HT-29 (cell line): ENCODE data around the gene UMOD. TPM values are rescaled to one million over a fixed set of nuclear protein-coding genes. Genes with fewer than 3 reads are reported as not detected.

Experiments used
- DNase-seq: peaks from one replicate; pipeline ENCODE4 v3.0.0-alpha.2; 2015; ENCODE audit warnings: low spot score
- total RNA-seq: library from RNA; depleted of rRNA; stranded (reverse); fragments of >200 nt; shearing (Covaris generic); gene quantifications from 2 replicates; pipeline ENCODE4 v1.2.3, GENCODE V29; 2014; rRNA removed

Gene UMOD
- not detected in 2 replicates for total RNA-seq

DNA sequence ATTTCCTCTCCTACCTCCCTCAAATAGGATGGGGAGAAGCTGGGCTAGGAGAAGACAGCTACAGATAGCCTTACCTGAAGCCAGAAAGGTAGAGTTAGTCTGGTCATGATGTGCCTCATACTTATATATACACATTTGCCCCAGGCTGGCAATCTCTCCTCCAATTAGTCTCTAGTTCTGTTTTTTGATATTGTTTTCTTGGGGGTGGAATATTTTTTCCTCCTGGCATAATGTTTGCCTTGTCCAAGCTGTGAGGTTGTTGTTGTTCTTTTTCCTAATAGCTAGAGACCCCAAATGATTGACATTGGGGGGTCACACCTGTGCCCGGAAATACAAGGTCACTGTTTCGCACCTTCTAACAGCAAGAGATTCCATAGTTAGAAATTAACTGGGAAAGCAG, at the start of gene UMOD:
UMOD (minus strand) TSS at position 101 of the 400 bp plus-strand sequence. CDS start 1,978 bp downstream, outside the sequence.
- no peak for DNase-seq

- DNase-seq = no peak
These were observed 49.0 kb upstream of the UMOD start for GRCh38 chr16:20401475-20402016.

- no peak for DNase-seq
These were observed 48.6 kb upstream of the UMOD start for GRCh38 chr16:20401066-20401465.

DNA sequence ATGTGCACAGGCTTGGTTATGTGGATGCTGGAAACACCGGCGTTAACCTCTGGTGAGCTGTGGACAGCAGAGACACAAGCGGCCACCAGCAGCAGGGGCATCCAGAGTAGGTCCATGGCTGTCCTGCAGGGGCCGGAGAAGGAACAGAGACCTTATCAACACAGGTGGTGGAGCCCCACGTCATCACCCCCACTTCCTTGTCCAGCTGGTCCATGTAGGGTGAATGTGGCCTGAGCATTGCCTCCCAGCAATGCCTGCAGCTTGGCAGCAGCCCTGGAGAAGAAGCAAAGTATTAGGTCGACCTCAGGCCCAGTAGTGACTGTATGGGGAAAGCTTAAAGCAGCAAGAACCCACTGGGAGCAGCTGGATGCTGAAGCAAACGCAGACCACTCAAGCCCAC, 46.7 kb upstream of the UMOD start:
- DNase-seq = no peak

- no peak for DNase-seq
These were observed 46.1 kb upstream of the UMOD start for GRCh38 chr16:20398603-20399002.

DNA sequence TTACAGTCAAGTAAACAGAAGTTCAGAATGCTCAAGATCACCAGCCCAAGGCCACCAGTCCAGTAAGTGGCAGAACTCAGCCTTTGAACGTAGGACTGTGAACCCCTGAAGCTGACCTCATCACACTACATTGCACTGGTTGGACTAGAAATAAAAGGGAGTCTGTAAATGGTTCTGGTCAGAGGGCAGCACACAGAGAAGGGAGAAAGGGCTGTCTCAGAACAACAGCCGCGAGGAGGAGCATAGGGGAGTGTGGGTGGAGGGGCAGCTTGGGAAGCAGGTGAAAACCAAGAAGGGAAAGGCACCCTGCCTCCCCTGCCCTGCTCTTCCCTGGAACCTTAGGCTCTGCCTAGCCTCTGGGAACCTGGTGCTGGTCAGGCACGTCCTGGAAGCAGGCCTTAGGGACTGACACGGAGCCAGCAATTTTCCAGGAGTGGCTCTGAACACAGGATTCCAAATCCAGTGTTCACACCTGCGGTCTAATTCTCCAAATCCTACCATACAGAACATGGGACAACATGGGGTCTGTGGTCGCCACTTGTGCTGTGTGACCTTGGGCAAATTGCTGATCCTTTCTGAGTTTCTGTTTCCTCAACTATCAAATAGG, 45.1 kb upstream of the UMOD start:
- DNase-seq = no peak

DNA sequence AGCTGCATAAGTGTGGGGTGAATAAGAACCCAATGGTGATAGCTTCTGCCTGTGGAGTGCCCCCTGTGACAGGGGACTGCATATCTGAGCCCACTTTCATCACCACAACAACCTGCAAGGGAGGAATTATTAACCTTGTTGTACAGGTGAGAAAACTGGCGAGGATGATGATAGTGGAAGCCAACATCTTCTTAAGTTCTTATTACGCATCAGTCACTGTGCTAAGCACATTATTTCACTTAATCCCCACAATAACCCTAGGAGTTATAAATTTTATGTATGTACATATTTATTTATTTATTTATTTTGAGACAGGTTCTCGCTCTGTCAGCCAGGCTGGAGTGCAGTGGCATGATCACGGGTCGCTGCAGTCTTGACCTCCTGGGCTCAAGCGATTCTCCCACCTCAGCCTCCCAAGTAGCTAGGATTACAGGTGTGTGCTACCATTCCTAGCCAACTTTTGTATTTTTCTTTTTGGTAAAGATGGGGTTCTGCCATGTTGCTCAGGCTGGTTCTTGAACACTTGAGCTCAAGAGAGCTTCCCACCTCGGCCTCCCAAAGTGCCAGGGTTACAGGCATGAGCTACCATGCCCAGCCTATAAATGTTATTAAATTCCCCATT, 44.4 kb upstream of the UMOD start:
- no peak for DNase-seq

DNA sequence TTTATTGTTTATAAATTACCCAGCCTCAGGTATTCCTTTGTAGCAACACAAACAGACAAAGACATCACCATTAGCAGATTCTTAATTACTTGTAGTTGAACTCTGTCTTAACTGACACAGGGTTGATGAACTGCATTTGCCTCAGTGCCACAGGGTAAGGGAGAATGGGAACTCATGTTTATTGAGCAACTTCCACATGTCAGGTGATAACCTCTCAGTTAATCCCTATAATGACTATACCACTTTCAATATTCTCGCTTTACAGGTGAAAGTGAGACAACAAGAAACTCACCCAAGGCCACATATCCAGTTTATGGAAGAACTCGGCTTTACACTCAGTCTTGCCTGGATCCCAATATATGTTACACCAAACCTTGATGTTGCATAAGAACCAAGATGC, 43.4 kb upstream of the UMOD start:
- no peak for DNase-seq

DNA sequence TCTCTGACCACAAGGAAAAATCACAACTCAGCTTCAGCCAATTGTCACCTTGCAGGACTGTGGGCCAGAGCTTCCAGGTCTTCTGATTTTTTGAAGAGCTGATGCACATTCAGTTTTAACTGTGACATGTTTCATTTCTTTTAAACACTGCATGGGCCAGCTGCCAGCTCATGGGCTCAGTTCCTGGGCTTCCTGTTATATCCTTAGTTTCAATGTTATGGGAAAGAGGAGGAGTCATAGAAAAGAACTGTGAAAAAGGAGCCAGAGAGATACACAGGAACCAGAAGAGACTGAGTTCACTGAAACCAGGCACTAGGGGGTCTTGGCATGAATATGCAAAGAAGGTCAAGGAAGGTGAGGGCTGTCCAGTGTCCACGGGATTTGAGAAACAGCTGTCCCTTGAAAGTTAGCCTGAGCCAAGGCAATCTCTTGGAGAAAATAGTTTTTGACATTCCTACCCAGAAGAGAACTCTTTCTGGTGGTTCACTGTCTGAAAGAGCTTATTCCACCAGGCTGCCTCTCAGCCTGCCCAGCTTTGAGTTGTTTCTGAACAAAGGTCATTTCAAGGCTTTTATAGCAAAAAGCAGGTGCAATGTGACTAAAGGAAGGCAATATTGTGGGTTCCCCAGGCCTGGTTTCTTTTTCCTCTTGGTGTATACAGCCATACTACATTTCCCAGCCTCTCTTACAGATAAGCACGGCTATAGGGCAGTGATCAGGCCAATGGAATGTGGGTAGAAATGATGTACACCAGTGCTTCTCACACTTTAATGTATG, 41.5 kb upstream of the UMOD start:
- DNase-seq = no peak

GRCh38 chr16:20391045-20391444, 38.5 kb upstream of the UMOD start:
- DNase-seq = no peak

DNA sequence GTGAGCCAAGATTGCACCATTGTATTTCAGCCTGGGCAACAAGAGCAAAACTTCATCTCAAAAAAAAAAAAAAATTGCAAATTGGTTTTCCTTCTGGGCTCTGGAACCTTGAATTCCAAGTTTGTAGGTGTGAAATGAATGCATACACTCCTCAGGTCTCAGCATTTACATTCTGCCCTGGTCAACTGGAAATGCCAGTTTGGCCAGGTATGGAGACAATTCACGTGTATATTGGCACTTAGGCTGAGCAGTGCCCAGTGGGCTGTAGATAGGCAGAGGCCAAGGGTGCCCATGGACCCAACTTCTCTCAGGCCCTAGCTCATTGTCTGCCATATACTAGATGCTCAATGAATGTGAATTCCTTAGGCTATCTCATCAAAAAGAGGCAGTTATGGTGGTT, 36.3 kb upstream of the UMOD start:
- DNase-seq = no peak

DNA sequence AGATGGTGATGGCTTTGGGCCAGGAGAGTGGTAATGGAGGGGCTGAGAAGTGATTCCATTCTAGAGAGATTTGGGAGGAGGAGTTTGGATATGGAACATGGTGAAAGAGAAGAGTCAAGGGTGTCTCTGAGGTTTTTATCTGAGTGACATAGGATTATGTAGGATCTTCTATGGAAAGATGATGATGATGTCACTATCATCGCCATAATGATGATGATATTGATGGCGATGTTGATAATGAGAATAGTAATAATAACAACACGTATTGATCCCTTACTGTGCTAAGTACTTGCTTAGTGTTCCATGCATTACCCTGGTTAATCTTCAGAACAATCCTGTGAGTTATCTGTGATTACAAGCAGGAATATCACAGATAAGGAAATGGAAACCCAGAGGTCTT, 35.5 kb upstream of the UMOD start:
- DNase-seq = no peak

DNA sequence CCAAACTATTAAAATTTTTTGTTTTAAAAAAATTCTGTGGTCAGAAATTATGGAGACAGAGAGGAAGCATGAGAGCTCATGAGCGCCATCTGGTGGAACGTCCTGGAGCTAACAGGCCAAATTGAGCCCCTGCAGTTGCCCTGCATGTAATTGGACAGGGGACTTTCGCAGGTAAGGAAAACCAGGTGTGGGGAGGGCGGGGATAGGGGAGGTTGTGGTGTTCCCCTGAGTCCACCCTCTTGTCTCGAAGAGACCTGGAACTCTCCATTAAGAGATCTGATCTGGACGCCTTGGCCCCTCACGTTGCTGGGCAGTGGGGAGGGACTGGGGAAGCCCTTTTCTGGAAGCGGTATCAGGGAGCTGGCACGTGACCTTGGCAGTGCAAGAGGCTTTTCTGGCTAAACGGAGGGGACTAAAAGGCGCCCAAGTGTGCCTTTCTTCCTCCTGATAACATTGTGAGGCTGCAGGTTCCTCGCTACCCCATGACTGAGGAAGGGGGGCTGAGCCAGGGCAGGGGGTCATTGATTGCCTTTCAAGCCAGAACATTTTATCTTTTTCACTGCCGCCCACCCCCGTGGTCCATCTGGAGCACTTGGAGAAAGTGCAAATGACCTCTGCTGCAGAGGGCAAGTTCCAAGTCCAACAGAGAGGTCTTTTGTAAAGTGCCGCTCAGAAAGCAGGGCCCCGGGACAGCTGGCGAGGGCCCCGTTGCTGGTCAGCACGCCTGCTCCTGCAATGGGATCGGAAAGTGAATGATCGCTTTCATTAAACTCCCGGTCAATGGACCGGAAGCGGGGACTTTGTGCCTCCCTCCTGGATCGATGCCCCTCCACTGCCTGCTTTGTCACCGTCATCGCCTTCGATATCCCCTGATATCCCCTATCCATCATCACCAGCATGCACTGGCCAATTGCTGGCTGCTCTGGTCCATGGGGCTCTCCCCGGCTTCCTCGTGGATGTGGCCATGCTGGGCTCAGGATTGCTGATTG, 33.6 kb upstream of the UMOD start:
- peak; percentile 74 for DNase-seq

- peak; percentile 77 for DNase-seq
These were observed 30.9 kb upstream of the UMOD start for GRCh38 chr16:20383106-20384029.

- no peak for DNase-seq
These were observed 29.9 kb upstream of the UMOD start for GRCh38 chr16:20382202-20382948.

GRCh38 chr16:20380782-20381181, 28.3 kb upstream of the UMOD start:
- DNase-seq = no peak

DNA sequence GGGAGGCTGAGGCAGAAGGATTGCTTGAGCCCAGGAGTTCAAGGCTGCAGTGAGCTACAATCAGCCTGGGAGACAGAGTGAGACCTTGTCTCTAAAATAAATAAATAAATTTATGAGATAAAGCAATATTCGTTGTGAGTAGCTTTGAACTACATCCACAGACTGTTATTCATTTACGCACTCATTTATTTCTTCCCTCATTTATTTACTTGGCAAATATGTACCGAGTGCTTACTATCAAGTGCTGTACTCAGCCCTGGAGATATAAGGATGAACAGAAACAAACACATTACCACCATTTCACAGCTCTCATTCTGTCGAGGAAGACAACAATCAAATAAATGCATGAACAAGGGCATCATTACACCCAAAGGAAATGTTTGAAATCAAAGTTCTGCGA, 24.7 kb upstream of the UMOD start:
- no peak for DNase-seq

- DNase-seq = no peak
These were observed 20.2 kb upstream of the UMOD start for GRCh38 chr16:20372701-20373100.

DNA sequence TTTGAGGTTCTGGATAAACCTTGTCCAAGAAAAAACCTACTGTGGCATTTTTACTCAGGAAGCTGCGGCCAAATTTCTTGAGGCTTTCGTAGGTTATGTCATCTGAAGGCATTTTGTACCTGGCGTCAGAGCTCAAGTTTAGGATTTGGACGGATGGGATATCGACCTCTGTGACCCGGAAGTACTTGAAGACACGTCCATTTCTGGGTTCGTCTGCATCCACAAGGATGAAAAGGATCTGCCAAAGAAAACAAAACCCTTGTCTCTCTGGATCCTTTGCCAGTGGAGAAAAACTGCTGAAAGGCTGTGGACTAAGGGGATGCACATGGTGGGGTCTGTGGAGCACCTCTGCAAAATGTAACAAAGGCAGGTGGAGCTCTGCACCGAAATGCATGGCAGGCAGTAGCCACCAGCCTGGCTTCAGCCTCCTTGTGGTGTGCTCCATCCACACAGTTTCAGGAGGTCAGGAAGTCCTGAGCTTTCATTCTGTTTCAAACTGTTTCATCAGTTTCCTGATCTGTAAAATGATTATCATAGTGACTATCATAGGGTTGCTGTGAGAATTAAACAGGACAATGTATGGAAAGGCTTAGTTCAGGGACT, 17.0 kb upstream of the UMOD start:
- no peak for DNase-seq
